ENCODE data around the gene NTRK1. TPM values are rescaled to one million over a fixed set of nuclear protein-coding genes. Genes with fewer than 3 reads are reported as not detected.
A peak's percentile ranks its signal among the peaks of the same experiment; 100 is the strongest.

The NTRK1 gene
- total and polyA plus RNA-seq, 8 donors = 0.20 to 1.1 (median 0.49) TPM

DNA sequence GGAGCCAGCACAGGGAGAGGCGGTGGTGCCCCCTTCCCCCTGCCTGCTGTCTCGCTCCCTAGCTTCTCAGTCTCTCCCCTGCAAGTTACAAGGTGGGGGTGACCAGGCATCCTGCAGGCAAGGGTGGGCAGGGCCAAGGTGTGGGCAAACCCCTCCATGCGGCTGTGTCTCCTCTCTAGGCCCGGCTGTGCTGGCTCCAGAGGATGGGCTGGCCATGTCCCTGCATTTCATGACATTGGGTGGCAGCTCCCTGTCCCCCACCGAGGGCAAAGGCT lies 14.6 kb downstream of the NTRK1 start:
- Histone ChIP-seq H3K4me1 (no peaks in the 10 kb centered on the region), H3K27me3 (no peaks in the 10 kb centered on the region), H3K36me3 (no peaks in the 10 kb centered on the region), H3K4me3 (no peak overlapping the region), H3K9me3 (no peaks in the 10 kb centered on the region), H3K27ac (no peak overlapping the region)
- ATAC-seq (no peak), FAIRE-seq (no peak), DNase-seq (peak in 1 of 6 donors; percentile 37)
- intact Hi-C loops (cut with DNase I) = no loop called here
- WGBS, 2 donors = 51 to 59% methylated on average over 5 of the region's 5 CpGs
- TF ChIP-seq, protein P1, sequence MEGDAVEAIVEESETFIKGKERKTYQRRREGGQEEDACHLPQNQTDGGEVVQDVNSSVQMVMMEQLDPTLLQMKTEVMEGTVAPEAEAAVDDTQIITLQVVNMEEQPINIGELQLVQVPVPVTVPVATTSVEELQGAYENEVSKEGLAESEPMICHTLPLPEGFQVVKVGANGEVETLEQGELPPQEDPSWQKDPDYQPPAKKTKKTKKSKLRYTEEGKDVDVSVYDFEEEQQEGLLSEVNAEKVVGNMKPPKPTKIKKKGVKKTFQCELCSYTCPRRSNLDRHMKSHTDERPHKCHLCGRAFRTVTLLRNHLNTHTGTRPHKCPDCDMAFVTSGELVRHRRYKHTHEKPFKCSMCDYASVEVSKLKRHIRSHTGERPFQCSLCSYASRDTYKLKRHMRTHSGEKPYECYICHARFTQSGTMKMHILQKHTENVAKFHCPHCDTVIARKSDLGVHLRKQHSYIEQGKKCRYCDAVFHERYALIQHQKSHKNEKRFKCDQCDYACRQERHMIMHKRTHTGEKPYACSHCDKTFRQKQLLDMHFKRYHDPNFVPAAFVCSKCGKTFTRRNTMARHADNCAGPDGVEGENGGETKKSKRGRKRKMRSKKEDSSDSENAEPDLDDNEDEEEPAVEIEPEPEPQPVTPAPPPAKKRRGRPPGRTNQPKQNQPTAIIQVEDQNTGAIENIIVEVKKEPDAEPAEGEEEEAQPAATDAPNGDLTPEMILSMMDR (IDR thresholded peaks at IDR 0.05) = no peak

DNA sequence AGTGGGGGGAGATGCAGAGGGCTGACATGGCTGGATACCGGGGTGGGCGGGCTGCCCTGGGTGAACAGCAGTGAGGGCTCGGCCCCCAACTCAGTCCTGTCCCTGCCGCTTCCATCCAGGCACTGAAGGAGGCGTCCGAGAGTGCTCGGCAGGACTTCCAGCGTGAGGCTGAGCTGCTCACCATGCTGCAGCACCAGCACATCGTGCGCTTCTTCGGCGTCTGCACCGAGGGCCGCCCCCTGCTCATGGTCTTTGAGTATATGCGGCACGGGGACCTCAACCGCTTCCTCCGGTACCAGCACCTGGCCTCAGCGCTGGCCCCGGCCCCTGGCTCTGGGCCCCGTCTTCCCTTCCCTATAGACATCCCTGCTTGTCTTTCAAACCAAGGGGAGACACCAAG lies 15.6 kb downstream of the NTRK1 start:
- TF ChIP-seq, protein P1 (IDR thresholded peaks at IDR 0.05) = no peak
- no peaks in the 10 kb centered on the region for H3K4me1 ChIP-seq
- no peaks in the 10 kb centered on the region for H3K27me3 ChIP-seq
- ATAC-seq = no peak
- no peaks in the 10 kb centered on the region for H3K36me3 ChIP-seq
- DNase-seq = peak in 1 of 6 donors; percentile 53
- FAIRE-seq = no peak
- H3K9me3 ChIP-seq = no peaks in the 10 kb centered on the region
- WGBS, 2 donors = 38 to 40% methylated on average over 21 of the region's 21 CpGs
- intact Hi-C loops (cut with DNase I) = no loop called here
- H3K27ac ChIP-seq = no peak overlapping the region
- H3K4me3 ChIP-seq = no peak overlapping the region

GRCh38 chr1:156877433-156878170 lies 16.9 kb downstream of the NTRK1 start:
- Histone ChIP-seq H3K27me3 (no peaks in the 10 kb centered on the region), H3K9me3 (no peaks in the 10 kb centered on the region), H3K4me3 (no peak overlapping the region), H3K27ac (no peak overlapping the region), H3K4me1 (no peaks in the 10 kb centered on the region), H3K36me3 (no peaks in the 10 kb centered on the region)
- ATAC-seq (no peak), DNase-seq (peak in 1 of 6 donors; percentile 20), FAIRE-seq (no peak)
- intact Hi-C loops (cut with DNase I) = no loop called here
- WGBS, 2 donors = 74 to 82% methylated on average over 5 of the region's 5 CpGs
- TF ChIP-seq, protein P1 (IDR thresholded peaks at IDR 0.05) = no peak

DNA sequence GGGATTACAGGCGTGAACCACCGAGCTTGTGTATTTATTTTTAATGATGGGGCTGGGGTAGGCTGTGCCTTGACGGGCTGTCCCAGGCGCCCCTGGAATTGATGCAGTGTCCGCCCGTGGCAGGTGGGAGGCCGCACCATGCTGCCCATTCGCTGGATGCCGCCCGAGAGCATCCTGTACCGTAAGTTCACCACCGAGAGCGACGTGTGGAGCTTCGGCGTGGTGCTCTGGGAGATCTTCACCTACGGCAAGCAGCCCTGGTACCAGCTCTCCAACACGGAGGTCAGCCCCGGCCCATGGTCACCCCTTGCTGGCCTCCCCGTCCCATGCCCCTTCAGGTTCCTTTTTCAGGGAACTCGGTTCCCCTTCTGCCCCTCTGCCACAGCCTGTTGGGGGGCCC lies 19.2 kb downstream of the NTRK1 start:
- H3K27me3 ChIP-seq = no peaks in the 10 kb centered on the region
- 89 to 91% methylated on average over 21 of the region's 21 CpGs for WGBS, 2 donors
- no peak for FAIRE-seq

GRCh38 chr1:156880473-156880872 lies 19.8 kb downstream of the NTRK1 start:
- Histone ChIP-seq H3K4me1 (no peaks in the 10 kb centered on the region), H3K4me3 (no peak overlapping the region), H3K9me3 (no peaks in the 10 kb centered on the region), H3K27ac (no peak overlapping the region), H3K36me3 (no peaks in the 10 kb centered on the region), H3K27me3 (no peaks in the 10 kb centered on the region)
- peak in 1 of 6 donors; percentile 37 for DNase-seq
- intact Hi-C loops (cut with DNase I) = no loop called here
- TF ChIP-seq, protein P1 (IDR thresholded peaks at IDR 0.05) = no peak
- no peak for FAIRE-seq
- ATAC-seq = no peak
- 32 to 42% methylated on average over 5 of the region's 5 CpGs for WGBS, 2 donors

More for the DNA sequence above, 19.2 kb downstream of the NTRK1 start:
- intact Hi-C loops (cut with DNase I) = no loop called here
- H3K36me3 ChIP-seq = no peaks in the 10 kb centered on the region
- no peak overlapping the region for H3K27ac ChIP-seq
- no peaks in the 10 kb centered on the region for H3K9me3 ChIP-seq
- H3K4me1 ChIP-seq = no peaks in the 10 kb centered on the region
- DNase-seq (peak in 1 of 6 donors; percentile 38), ATAC-seq (no peak)
- TF ChIP-seq, protein P1 (IDR thresholded peaks at IDR 0.05) = no peak
- no peak overlapping the region for H3K4me3 ChIP-seq

Data from pancreas (tissue), 10 donors.